ENCODE results near the gene RGS14. TPM values are rescaled to one million over a fixed set of nuclear protein-coding genes. Genes with fewer than 3 reads are reported as not detected.
A peak's percentile ranks its signal among the peaks of the same experiment; 100 is the strongest.
"Not testable (repeated sequence)": the region's sequence is repeated elsewhere in the genome, so short reads cannot be mapped to it uniquely, and the experiment has no call there.

Gene RGS14
- total RNA-seq, 4 donors from 2014 or later = 38.5 to 85.9 (median 68.8) TPM

DNA sequence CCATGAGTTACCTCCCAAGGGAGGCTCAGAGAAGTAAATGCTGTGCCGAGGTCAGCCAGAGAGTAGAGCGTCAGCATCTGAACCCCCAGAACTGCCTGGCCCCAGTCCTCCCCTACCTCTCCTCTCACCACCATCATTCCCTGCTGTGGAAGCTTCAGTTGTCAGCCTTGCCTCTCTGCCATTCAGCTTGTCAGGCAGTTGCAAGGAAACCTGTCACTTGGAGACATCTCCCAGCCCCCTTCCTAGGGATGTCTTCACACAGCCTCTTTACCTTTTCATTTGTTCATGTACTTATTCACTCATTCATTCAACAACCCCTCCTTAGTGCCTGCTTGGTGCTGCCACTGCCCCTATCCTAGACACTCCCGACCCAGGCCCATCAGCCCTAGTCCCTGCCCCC, 2.1 kb downstream of the RGS14 start:
- WGBS = 85% methylated on average over 3 of the region's 3 CpGs
- no peaks in the 10 kb centered on the region for H3K36me3 ChIP-seq
- H3K4me1 ChIP-seq = peaks cover 52% of the 10 kb centered on the region
- no peak for DNase-seq (ENCODE audit: low spot score in 2 of 2)
- TF ChIP-seq POLR2AphosphoS5 (IDR thresholded peaks at IDR 0.05) (no peak), EP300 (IDR thresholded peaks at IDR 0.05) (no peak), POLR2A (IDR thresholded peaks at IDR 0.05) (no peak)
- TF ChIP-seq, protein P1, sequence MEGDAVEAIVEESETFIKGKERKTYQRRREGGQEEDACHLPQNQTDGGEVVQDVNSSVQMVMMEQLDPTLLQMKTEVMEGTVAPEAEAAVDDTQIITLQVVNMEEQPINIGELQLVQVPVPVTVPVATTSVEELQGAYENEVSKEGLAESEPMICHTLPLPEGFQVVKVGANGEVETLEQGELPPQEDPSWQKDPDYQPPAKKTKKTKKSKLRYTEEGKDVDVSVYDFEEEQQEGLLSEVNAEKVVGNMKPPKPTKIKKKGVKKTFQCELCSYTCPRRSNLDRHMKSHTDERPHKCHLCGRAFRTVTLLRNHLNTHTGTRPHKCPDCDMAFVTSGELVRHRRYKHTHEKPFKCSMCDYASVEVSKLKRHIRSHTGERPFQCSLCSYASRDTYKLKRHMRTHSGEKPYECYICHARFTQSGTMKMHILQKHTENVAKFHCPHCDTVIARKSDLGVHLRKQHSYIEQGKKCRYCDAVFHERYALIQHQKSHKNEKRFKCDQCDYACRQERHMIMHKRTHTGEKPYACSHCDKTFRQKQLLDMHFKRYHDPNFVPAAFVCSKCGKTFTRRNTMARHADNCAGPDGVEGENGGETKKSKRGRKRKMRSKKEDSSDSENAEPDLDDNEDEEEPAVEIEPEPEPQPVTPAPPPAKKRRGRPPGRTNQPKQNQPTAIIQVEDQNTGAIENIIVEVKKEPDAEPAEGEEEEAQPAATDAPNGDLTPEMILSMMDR (IDR thresholded peaks at IDR 0.05) = no peak
- H3K9me3 ChIP-seq = no peaks in the 10 kb centered on the region
- H3K27me3 ChIP-seq = no peaks in the 10 kb centered on the region
- no peak overlapping the region for H3K27ac ChIP-seq
- H3K4me3 ChIP-seq = no peak overlapping the region

GRCh38 chr5:177360740-177361139, 3.0 kb downstream of the RGS14 start:
- H3K27me3 ChIP-seq; H3K4me3 ChIP-seq; H3K9me3 ChIP-seq; DNase-seq (ENCODE audit: low spot score in 2 of 2); H3K36me3 ChIP-seq; H3K27ac ChIP-seq: not testable (repeated sequence)
- peaks cover 52% of the 10 kb centered on the region for H3K4me1 ChIP-seq
- WGBS = 96% methylated on average over 7 of the region's 7 CpGs

- Histone ChIP-seq H3K9me3 (no peaks in the 10 kb centered on the region), H3K36me3 (no peaks in the 10 kb centered on the region), H3K4me3 (no peak overlapping the region), H3K27ac (peak overlapping the region; percentile 86), H3K27me3 (no peaks in the 10 kb centered on the region), H3K4me1 (peaks cover 62% of the 10 kb centered on the region)
- 75% methylated on average over 6 of the region's 6 CpGs for WGBS
- DNase-seq (ENCODE audit: low spot score in 2 of 2) = no peak
- TF ChIP-seq, protein P1 (IDR thresholded peaks at IDR 0.05) = no peak
- no peak for TF ChIP-seq POLR2A (IDR thresholded peaks at IDR 0.05)
- no peak for TF ChIP-seq EP300 (IDR thresholded peaks at IDR 0.05)
- TF ChIP-seq POLR2AphosphoS5 (IDR thresholded peaks at IDR 0.05) = no peak
Observed at GRCh38 chr5:177361418-177362291, 3.9 kb downstream of the RGS14 start.

DNA sequence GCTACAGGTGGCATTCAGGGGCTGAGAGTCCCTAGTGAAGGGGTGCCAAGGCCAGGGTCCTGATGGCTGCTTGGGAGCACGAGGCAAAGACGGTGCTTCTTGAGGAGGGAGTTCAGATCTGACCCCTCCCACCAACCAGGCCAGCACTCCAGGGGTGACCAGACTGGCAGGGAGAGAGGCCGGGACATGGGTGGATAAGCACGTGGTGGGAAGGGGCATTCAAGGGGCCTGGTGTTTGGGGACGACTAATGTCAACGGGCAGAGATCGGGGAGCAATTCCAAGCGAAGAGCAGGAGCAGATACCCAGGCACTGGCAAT, 4.5 kb downstream of the RGS14 start:
- Histone ChIP-seq H3K27ac (peak overlapping the region; percentile 86), H3K9me3 (no peaks in the 10 kb centered on the region), H3K4me3 (no peak overlapping the region), H3K4me1 (peaks cover 64% of the 10 kb centered on the region), H3K27me3 (no peaks in the 10 kb centered on the region), H3K36me3 (no peaks in the 10 kb centered on the region)
- TF ChIP-seq EP300 (IDR thresholded peaks at IDR 0.05) (no peak), POLR2A (IDR thresholded peaks at IDR 0.05) (no peak), POLR2AphosphoS5 (IDR thresholded peaks at IDR 0.05) (no peak)
- TF ChIP-seq, protein P1 (IDR thresholded peaks at IDR 0.05) = no peak
- no peak for DNase-seq (ENCODE audit: low spot score in 2 of 2)
- 39% methylated on average over 8 of the region's 8 CpGs for WGBS

- Histone ChIP-seq H3K4me1 (peaks cover 64% of the 10 kb centered on the region), H3K27me3 (no peaks in the 10 kb centered on the region), H3K36me3 (no peaks in the 10 kb centered on the region), H3K27ac (peak overlapping the region; percentile 86), H3K9me3 (no peaks in the 10 kb centered on the region), H3K4me3 (peak overlapping the region; percentile 54)
- TF ChIP-seq, protein P1 (IDR thresholded peaks at IDR 0.05) = no peak
- TF ChIP-seq EP300 (IDR thresholded peaks at IDR 0.05) (no peak), POLR2A (IDR thresholded peaks at IDR 0.05) (no peak), POLR2AphosphoS5 (IDR thresholded peaks at IDR 0.05) (no peak)
- WGBS = 8% methylated on average over 31 of the region's 59 CpGs
- peak in 1 of 2 donors; percentile 76 for DNase-seq (ENCODE audit: low spot score in 2 of 2)
Observed at GRCh38 chr5:177362610-177363507, 5.1 kb downstream of the RGS14 start.
